ENCODE data around the gene SHOX.

GRCh38 chrX:662126-662525 lies 31.5 kb downstream of the SHOX start:
- TF ChIP-seq CTCF (IDR thresholded peaks at IDR 0.05; ENCODE audit: low read depth, low read length, poor library complexity, severe bottlenecking) (no peak), EZH2phosphoT487 (IDR thresholded peaks at IDR 0.05; ENCODE audit: borderline replicate concordance, low read length) (no peak)

Measured in DOHH2 (cell line).